HepG2 (cell line): ENCODE measurements around the gene SSTR5. TPM values are rescaled to one million over a fixed set of nuclear protein-coding genes. Genes with fewer than 3 reads are reported as not detected.

Source experiments
- GTF3A ChIP-seq: sonication (generic); formaldehyde crosslinking; conservative IDR thresholded peaks from 2 replicates; pipeline ENCODE4 v1.4.0; 2020; ENCODE audit warnings: mild to moderate bottlenecking, missing genetic modification reagents
- IRF2 ChIP-seq: IDR thresholded peaks from 2 replicates; pipeline ENCODE4 v1.6.1; 2018; ENCODE audit warnings: missing genetic modification reagents, missing compliant biosample characterization
- SAP130 ChIP-seq: IDR thresholded peaks from 2 replicates; pipeline ENCODE4 v1.6.1; 2016; ENCODE audit warnings: low read depth
- SP5 ChIP-seq: IDR thresholded peaks from 2 replicates; pipeline ENCODE4 v1.6.1; 2016; ENCODE audit warnings: low read depth, borderline replicate concordance
- ZKSCAN5 ChIP-seq: sonication (generic); formaldehyde crosslinking; IDR thresholded peaks from 2 replicates; pipeline ENCODE4 v1.5.1; 2020; ENCODE audit warnings: mild to moderate bottlenecking, missing genetic modification reagents
- ZNF317 ChIP-seq: sonication (generic); formaldehyde crosslinking; IDR thresholded peaks from 2 replicates; pipeline ENCODE4 v1.5.0; 2020; ENCODE audit warnings: mild to moderate bottlenecking, missing genetic modification reagents
- ZNF354B ChIP-seq: sonication (generic); formaldehyde crosslinking; IDR thresholded peaks from 2 replicates; pipeline ENCODE4 v1.8.0; 2022; ENCODE audit warnings: mild to moderate bottlenecking, missing genetic modification reagents
- ZNF383 ChIP-seq: sonication (generic); formaldehyde crosslinking; IDR thresholded peaks from 2 replicates; pipeline ENCODE4 v1.4.0; 2020; ENCODE audit warnings: missing genetic modification reagents, mild to moderate bottlenecking, borderline replicate concordance
- ZNF496 ChIP-seq: sonication (generic); formaldehyde crosslinking; IDR thresholded peaks from 2 replicates; pipeline ENCODE4 v1.8.1; 2023; ENCODE audit warnings: mild to moderate bottlenecking, moderate library complexity, missing genetic modification reagents; ENCODE audit not compliant: insufficient replicate concordance
- ZNF660 ChIP-seq: sonication (generic); formaldehyde crosslinking; IDR thresholded peaks from 2 replicates; pipeline ENCODE4 v1.5.1; 2020; ENCODE audit warnings: mild to moderate bottlenecking, low read depth, missing genetic modification reagents, borderline replicate concordance
- ZNF746 ChIP-seq: sonication (generic); formaldehyde crosslinking; IDR thresholded peaks from 2 replicates; pipeline ENCODE4 v1.8.0; 2022; ENCODE audit warnings: mild to moderate bottlenecking, missing genetic modification reagents
- ZNF782 ChIP-seq: sonication (generic); formaldehyde crosslinking; IDR thresholded peaks from 2 replicates; pipeline ENCODE4 v1.4.0; 2020; ENCODE audit warnings: missing genetic modification reagents, mild to moderate bottlenecking, borderline replicate concordance
- polyA plus RNA-seq, 8 experiments: library from polyadenylated mRNA; depleted of rRNA in 3 of 8; stranded (reverse) in 7 of 8; unstranded in 1 of 8; fragments of >200 nt; fragmentation: Illumina TruSeq in 4 of 8; extraction: Trizol in 4 of 8; gene quantifications; 2 replicates each; pipeline versions ENCODE4 v1.2.1 to v1.2.3, GENCODE V29; 2011 to 2016; ENCODE audit warnings: low read depth in 4 of 8, missing spikeins in 1 of 8, mixed read lengths in 1 of 8; ENCODE audit not compliant: insufficient read depth in 1 of 8
- total RNA-seq, 5 experiments: library from RNA; depleted of rRNA; stranded (reverse); fragments of >200 nt; fragmentation: Illumina TruSeq; extraction: Trizol; gene quantifications; 2 replicates each; pipeline ENCODE4 v1.2.3, GENCODE V29; 2016; ENCODE audit warnings: low read depth in 1 of 5
- TF ChIP-seq, protein P1 (sequence below), 2 experiments: sonication (generic) in 1 of 2; formaldehyde crosslinking in 1 of 2; IDR thresholded peaks; 2 replicates each; pipeline versions ENCODE4 v1.6.1 to v1.9.0; 2014 to 2022; ENCODE audit warnings: antibody characterized with exemption in 1 of 2, borderline replicate concordance in 1 of 2, inconsistent platforms in 1 of 2, low read depth in 1 of 2, missing genetic modification reagents in 1 of 2
- TF ChIP-seq, protein P2 (sequence below): sonication (generic); formaldehyde crosslinking; IDR thresholded peaks from 2 replicates; pipeline ENCODE4 v1.5.0; 2020; ENCODE audit warnings: missing genetic modification reagents, mild to moderate bottlenecking, borderline replicate concordance
- TF ChIP-seq, protein P3 (sequence below): IDR thresholded peaks from 2 replicates; pipeline ENCODE4 v1.6.1; 2012; ENCODE audit warnings: inconsistent platforms
- TF ChIP-seq, protein P4 (sequence below): sonication (generic); formaldehyde crosslinking; IDR thresholded peaks from 2 replicates; pipeline ENCODE4 v1.4.0; 2020; ENCODE audit warnings: missing genetic modification reagents

Gene SSTR5
- total and polyA plus RNA-seq, 2 of the 13 experiments (the other 11 are each of a cell fraction or from before 2014, with no cell fraction given) = 0.20 to 0.49 TPM

DNA sequence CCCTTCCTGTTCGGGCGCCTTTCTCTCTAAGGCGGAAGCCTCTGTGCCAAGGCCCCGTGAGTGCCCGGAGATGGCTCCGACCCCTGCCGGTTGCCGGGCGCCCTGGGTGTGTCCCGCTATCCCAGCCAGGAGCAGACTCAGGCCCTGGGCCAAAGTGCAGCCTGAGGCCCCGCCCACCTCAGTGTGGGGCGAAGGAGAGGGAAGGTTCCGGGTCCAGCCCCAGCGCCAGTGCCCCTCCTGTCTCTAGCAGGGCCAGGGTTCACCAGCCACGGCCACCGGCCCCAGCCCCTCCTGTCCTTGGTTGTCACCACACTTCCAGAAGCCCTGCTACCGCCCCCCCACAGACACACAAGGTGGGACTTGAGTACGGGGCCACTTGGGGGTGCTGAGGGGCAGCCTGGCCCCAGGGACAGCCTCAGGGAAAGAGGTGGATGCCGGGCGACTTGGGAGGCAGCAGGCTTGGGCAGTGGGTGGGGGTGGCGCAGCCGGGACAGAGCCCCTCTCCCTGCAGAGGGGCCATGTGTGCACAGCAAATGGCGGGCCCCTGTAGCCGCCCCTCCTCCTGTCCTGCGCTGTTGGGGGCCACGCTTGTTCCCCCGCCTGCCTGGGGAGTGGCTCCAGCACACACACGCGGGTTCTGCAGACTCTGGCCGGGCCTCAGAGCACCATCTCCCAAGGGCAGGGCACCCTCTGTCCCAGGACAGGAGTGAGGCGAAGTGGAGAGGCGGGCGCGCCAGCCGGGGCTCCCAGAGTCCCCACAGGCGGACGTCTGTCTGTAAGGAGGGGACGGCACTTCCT, 17.5 kb downstream of the SSTR5 start (continued):
- TF ChIP-seq, protein P1, sequence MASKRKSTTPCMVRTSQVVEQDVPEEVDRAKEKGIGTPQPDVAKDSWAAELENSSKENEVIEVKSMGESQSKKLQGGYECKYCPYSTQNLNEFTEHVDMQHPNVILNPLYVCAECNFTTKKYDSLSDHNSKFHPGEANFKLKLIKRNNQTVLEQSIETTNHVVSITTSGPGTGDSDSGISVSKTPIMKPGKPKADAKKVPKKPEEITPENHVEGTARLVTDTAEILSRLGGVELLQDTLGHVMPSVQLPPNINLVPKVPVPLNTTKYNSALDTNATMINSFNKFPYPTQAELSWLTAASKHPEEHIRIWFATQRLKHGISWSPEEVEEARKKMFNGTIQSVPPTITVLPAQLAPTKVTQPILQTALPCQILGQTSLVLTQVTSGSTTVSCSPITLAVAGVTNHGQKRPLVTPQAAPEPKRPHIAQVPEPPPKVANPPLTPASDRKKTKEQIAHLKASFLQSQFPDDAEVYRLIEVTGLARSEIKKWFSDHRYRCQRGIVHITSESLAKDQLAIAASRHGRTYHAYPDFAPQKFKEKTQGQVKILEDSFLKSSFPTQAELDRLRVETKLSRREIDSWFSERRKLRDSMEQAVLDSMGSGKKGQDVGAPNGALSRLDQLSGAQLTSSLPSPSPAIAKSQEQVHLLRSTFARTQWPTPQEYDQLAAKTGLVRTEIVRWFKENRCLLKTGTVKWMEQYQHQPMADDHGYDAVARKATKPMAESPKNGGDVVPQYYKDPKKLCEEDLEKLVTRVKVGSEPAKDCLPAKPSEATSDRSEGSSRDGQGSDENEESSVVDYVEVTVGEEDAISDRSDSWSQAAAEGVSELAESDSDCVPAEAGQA (IDR thresholded peaks at IDR 0.05; ENCODE audit: low read depth) = no peak
- TF ChIP-seq, protein P1 (CRISPR knock-in tag; IDR thresholded peaks at IDR 0.05; ENCODE audit: borderline replicate concordance) = no peak
- TF ChIP-seq, protein P2, sequence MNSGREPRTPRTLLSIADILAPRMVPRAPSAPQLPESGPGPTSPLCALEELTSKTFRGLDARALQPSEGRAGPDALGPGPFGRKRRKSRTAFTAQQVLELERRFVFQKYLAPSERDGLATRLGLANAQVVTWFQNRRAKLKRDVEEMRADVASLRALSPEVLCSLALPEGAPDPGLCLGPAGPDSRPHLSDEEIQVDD (CRISPR knock-in tag) = no peak
- TF ChIP-seq GTF3A (CRISPR knock-in tag) (peak; percentile 77; the same call in 1 of the 2 replicates), ZNF496 (CRISPR knock-in tag) (no peak), SAP130 (peak; percentile 93), ZKSCAN5 (CRISPR knock-in tag) (no peak), ZNF317 (peak; percentile 87; the same call in 1 of the 2 replicates), ZNF746 (CRISPR knock-in tag) (peak; percentile 88), IRF2 (CRISPR knock-in tag) (peak; percentile 82; the same call in 1 of the 2 replicates), ZNF383 (peak; percentile 87; the same call in 1 of the 2 replicates), SP5 (CRISPR knock-in tag) (peak; percentile 94), ZNF354B (CRISPR knock-in tag) (no peak; the same call in 1 of the 2 replicates), ZNF660 (CRISPR knock-in tag) (no peak), ZNF782 (CRISPR knock-in tag) (no peak)
- TF ChIP-seq, protein P3, sequence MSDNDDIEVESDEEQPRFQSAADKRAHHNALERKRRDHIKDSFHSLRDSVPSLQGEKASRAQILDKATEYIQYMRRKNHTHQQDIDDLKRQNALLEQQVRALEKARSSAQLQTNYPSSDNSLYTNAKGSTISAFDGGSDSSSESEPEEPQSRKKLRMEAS = no peak; the same call in 1 of the 2 replicates
- TF ChIP-seq, protein P4, sequence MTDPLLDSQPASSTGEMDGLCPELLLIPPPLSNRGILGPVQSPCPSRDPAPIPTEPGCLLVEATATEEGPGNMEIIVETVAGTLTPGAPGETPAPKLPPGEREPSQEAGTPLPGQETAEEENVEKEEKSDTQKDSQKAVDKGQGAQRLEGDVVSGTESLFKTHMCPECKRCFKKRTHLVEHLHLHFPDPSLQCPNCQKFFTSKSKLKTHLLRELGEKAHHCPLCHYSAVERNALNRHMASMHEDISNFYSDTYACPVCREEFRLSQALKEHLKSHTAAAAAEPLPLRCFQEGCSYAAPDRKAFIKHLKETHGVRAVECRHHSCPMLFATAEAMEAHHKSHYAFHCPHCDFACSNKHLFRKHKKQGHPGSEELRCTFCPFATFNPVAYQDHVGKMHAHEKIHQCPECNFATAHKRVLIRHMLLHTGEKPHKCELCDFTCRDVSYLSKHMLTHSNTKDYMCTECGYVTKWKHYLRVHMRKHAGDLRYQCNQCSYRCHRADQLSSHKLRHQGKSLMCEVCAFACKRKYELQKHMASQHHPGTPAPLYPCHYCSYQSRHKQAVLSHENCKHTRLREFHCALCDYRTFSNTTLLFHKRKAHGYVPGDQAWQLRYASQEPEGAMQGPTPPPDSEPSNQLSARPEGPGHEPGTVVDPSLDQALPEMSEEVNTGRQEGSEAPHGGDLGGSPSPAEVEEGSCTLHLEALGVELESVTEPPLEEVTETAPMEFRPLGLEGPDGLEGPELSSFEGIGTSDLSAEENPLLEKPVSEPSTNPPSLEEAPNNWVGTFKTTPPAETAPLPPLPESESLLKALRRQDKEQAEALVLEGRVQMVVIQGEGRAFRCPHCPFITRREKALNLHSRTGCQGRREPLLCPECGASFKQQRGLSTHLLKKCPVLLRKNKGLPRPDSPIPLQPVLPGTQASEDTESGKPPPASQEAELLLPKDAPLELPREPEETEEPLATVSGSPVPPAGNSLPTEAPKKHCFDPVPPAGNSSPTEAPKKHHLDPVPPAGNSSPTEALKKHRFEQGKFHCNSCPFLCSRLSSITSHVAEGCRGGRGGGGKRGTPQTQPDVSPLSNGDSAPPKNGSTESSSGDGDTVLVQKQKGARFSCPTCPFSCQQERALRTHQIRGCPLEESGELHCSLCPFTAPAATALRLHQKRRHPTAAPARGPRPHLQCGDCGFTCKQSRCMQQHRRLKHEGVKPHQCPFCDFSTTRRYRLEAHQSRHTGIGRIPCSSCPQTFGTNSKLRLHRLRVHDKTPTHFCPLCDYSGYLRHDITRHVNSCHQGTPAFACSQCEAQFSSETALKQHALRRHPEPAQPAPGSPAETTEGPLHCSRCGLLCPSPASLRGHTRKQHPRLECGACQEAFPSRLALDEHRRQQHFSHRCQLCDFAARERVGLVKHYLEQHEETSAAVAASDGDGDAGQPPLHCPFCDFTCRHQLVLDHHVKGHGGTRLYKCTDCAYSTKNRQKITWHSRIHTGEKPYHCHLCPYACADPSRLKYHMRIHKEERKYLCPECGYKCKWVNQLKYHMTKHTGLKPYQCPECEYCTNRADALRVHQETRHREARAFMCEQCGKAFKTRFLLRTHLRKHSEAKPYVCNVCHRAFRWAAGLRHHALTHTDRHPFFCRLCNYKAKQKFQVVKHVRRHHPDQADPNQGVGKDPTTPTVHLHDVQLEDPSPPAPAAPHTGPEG (CRISPR knock-in tag) = no peak
